ENCODE measurements around the gene GUCD1.

GUCD1 gene

GRCh38 chr22:24523873-24524272, 31.1 kb downstream of the GUCD1 start:
- no peak for FAIRE-seq

GRCh38 chr22:24521791-24522245, 33.1 kb downstream of the GUCD1 start:
- peak; percentile 92 for FAIRE-seq

- FAIRE-seq, result no peak
These were observed 35.4 kb downstream of the GUCD1 start for GRCh38 chr22:24519496-24519895.

- FAIRE-seq, result no peak
These were observed 36.0 kb downstream of the GUCD1 start for GRCh38 chr22:24518771-24519485.

- no peak for FAIRE-seq
These were observed 36.7 kb downstream of the GUCD1 start for GRCh38 chr22:24518228-24518627.

- FAIRE-seq, result no peak
These were observed 37.5 kb downstream of the GUCD1 start for GRCh38 chr22:24517446-24517845.

GRCh38 chr22:24516301-24516737, 38.6 kb downstream of the GUCD1 start:
- FAIRE-seq, result no peak

GRCh38 chr22:24515027-24515338, 40.0 kb downstream of the GUCD1 start:
- no peak for FAIRE-seq

GRCh38 chr22:24514241-24515026, 40.5 kb downstream of the GUCD1 start:
- no peak for FAIRE-seq

- no peak for FAIRE-seq
These were observed 41.3 kb downstream of the GUCD1 start for GRCh38 chr22:24513378-24514240.

GRCh38 chr22:24512043-24512442, 42.9 kb downstream of the GUCD1 start:
- no peak for FAIRE-seq

GRCh38 chr22:24510637-24511625, 44.0 kb downstream of the GUCD1 start:
- FAIRE-seq, result no peak

- no peak for FAIRE-seq
These were observed 47.2 kb downstream of the GUCD1 start for GRCh38 chr22:24507716-24508115.

GRCh38 chr22:24506802-24507438, 48.0 kb downstream of the GUCD1 start:
- FAIRE-seq, result no peak

GRCh38 chr22:24504956-24505736, 49.8 kb downstream of the GUCD1 start:
- no peak for FAIRE-seq

GRCh38 chr22:24504540-24504939, 50.4 kb downstream of the GUCD1 start:
- FAIRE-seq, result no peak

- no peak for FAIRE-seq
These were observed 51.0 kb downstream of the GUCD1 start for GRCh38 chr22:24503843-24504338.

- no peak for FAIRE-seq
These were observed 51.6 kb downstream of the GUCD1 start for GRCh38 chr22:24503137-24503842.

- FAIRE-seq, result no peak
These were observed 52.4 kb downstream of the GUCD1 start for GRCh38 chr22:24502541-24502940.

GRCh38 chr22:24502034-24502433, 52.9 kb downstream of the GUCD1 start:
- no peak for FAIRE-seq
